Measurements from ENCODE around the gene MDP1.

DNA sequence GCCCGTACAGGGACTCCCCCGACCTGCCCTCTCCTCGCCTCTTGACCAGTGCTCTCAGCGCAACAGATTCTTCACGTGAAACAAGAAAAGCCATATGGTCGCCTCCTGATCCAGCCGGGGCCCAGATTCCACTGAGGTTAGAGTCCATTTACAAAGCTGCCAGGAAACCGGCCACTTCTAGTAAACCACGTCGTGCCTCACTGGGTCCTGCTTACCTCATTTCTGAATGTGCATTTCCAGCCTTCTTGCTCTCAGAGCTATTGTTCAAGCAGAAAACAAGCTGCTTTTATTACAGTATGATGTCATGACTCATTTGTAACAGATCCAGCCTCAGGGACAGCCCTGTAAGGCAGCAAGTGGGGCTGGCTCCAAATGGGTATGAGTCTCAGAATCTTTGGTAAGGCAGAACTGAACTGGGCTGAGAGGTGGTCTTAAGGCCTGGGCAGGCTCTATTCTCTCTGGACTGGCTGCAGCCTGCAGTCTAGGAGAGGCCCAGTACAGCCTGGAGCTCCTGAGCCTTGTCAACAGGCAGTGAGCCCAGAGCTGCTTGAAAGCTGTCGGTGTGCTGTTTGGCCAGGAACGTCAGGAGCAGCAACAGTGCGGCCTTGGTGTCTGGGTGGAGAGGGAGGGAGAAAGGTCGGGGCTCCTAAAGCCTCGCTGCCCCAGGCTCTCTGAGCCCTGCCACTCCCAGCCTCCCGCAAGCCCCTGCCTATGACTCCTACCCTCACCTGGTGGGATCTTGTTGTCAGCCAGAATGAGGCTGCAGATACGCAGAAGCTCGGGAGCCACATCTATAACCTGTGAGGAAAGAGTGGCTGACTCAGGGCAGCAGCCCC is 35.7 kb downstream of the MDP1 start:
- TF ChIP-seq EP300 (IDR thresholded peaks at IDR 0.05) (no peak), POLR2AphosphoS5 (IDR thresholded peaks at IDR 0.05) (peak; percentile 7 to 38)
- TF ChIP-seq, protein P1, sequence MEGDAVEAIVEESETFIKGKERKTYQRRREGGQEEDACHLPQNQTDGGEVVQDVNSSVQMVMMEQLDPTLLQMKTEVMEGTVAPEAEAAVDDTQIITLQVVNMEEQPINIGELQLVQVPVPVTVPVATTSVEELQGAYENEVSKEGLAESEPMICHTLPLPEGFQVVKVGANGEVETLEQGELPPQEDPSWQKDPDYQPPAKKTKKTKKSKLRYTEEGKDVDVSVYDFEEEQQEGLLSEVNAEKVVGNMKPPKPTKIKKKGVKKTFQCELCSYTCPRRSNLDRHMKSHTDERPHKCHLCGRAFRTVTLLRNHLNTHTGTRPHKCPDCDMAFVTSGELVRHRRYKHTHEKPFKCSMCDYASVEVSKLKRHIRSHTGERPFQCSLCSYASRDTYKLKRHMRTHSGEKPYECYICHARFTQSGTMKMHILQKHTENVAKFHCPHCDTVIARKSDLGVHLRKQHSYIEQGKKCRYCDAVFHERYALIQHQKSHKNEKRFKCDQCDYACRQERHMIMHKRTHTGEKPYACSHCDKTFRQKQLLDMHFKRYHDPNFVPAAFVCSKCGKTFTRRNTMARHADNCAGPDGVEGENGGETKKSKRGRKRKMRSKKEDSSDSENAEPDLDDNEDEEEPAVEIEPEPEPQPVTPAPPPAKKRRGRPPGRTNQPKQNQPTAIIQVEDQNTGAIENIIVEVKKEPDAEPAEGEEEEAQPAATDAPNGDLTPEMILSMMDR (IDR thresholded peaks at IDR 0.05) = no peak
